NCI-H2171 (cell line): Measurements from ENCODE around the gene FUBP3.

Experiments
- DNase-seq: peaks from one replicate; lab custom pipeline; 2025; lab: John Stamatoyannopoulos, UW

Gene FUBP3

DNA sequence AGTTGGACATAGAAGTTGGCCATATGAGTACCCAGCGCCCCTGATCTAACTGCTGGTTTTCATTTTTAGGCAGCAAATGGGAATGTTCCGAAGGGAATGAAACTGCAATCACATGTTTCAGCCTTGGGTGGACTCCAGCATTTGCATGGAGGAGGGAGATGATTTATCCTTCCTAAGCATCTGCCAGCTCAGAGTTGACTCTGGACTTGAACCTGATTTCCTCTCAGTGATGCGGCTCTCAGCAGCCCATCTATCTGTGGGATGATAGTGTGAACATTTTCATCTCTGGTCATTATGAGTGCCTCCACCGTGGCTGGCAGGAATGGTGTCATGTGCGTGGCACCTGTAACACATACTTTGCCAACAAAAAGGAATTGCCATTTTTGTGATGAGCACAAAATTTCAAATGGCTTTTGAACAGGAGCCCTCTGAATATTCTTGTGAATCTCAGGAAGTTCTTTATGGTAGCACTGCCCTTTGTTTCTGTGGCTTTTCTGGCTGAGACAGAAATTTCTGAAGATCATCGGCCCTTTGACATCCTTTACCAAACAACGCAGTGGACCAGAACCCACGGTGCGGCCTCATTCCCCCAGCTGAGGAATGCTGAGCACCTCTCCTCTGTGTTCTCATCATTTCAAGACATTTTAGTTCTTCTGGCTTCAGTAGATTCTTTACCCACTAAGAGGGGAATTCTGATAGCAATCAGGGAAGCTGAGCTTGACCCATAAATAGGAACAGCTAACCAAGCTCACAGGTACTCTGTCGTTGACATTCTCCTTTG, 28.5 kb downstream of the FUBP3 start:
- no peak for DNase-seq

DNA sequence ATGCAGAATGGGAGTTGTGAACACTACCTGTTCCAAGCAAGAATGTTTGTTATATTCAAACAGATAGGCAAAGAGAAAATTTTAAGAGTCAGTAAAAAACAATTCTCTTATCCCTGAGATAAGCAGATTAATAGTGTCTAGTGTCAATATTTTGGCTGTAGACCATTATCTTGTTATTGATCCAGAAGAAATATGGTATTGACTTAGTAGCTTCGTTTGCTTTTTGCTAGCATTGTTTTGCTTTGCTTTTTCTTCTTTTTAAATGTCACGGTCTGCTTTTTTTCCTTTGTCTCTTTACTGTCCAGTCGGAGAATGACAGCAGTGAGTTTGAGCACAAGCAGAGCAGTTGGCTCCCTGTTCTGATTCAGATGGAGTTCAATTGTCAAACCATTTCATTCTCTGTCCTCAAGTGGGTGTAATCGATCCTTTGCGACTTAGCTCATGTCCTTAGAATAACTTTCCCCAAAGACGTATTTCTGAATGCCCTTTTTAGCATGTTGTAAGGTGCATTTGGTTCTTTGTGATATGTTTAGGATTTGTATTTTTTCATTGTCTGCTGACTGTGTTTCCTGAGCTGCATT, 29.3 kb downstream of the FUBP3 start:
- DNase-seq = no peak

DNA sequence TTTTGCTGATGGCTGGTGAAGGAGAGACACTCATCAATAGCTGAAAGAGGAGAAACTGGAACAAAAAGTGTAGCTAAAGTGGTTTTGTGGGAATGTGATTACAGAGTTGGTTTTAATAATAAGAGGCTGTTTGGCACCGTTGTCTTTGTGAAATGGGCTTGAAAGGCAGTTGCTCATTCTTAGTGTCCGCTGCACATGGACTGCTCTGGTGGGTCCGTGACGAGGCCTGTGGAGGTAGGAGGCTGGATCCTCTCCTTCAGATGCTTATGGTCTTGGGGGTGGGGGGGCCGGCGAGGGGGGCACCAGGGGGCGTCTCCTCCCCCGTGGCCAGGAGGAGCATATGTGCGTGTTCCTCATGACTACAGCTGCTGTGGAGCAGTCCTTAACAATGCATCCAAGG, 29.8 kb downstream of the FUBP3 start:
- no peak for DNase-seq

DNA sequence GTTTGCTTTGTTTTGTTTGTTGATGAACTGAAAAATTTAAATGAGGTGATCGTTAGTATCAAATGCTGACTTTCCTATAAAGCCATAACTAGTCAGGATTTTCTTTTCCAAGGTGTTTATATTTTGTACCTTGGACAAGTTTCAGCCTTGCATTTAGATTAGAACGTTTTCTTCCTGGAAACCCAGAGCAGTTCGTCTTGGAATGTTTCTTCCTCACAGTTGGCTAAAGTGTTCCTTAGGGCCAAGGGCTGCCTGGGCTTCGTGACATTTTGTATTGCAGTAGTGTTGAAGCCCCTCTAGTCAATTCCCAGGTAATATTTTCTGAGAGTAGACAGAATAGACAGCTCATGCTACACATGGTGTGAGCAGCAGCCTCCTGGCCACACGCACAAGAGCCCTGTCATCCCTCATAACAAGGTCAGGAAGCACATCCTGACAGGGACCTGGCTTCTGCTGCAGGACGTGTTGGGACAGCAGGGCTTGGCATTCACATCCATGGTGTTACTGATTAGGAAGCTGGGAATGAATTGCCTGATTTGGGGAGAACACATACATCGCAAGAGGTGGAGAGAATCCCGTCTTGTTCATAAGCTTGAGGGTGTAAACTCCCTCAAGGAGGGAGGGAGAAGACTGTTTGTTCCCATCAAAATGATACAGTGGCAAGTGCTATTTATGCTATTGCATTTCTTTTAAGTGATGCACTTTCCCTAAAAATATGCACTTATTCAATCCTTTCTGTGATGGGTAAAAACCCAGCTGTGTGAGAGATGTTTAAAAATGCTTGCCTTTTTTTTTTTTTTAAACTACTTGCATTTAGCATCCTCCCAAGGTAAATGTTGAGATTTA, 31.7 kb downstream of the FUBP3 start:
- DNase-seq = no peak

DNA sequence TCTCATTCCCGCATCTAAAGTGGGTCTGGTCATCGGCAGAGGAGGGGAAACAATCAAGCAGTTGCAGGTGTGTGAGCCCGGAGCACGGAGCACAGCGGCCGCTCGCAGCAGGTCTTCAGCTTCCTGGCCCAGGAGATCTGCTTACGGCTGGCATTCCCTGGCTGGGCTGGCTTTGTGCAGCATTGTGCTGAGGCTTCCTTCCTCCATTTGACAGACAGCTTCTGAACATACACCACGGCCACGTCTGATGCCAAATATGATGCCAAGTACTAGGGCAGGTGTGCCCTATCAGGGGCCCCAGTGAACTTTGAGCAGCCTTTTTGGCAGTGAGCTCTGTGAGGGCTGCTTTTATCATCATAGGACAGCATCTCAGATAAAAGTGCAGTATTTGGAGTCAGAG, 37.1 kb downstream of the FUBP3 start:
- DNase-seq = no peak

DNA sequence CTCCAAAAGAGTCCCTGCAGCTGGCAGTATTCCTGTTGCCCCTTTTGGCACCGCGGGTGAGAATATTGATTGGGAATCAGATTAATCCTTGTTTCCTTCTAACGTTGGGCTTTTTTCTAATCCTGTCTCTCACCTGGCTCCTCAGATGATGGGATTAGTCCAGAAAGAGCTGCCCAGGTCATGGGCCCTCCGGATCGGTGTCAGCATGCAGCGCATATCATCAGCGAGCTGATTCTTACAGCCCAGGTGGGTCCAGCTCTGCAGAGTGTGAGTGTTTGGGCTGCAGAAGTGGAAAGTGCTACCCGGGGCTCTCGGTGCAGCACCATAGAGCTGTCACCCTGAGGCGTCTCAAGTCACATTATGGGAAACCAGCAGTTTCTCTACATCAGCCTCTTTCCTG, 44.1 kb downstream of the FUBP3 start:
- DNase-seq = no peak

DNA sequence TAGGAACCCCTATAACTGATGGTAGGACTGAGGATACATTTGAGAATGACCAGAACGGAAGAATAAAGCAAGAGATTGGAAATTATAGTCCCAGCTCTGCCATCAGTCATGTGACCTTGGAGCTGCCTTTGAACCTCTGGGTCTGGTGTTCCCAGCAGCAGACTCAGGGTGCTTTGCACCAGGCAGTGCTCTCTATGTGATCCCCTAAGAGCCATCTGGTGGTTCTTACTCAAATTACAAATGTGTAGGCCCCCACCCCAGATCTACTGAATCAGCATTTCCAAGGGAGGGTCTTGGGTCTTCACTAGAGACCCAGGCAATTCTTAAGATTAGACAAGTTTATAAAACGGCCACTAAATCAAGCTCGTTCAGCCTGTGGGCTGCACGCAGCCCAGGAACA, 44.8 kb downstream of the FUBP3 start:
- no peak for DNase-seq

DNA sequence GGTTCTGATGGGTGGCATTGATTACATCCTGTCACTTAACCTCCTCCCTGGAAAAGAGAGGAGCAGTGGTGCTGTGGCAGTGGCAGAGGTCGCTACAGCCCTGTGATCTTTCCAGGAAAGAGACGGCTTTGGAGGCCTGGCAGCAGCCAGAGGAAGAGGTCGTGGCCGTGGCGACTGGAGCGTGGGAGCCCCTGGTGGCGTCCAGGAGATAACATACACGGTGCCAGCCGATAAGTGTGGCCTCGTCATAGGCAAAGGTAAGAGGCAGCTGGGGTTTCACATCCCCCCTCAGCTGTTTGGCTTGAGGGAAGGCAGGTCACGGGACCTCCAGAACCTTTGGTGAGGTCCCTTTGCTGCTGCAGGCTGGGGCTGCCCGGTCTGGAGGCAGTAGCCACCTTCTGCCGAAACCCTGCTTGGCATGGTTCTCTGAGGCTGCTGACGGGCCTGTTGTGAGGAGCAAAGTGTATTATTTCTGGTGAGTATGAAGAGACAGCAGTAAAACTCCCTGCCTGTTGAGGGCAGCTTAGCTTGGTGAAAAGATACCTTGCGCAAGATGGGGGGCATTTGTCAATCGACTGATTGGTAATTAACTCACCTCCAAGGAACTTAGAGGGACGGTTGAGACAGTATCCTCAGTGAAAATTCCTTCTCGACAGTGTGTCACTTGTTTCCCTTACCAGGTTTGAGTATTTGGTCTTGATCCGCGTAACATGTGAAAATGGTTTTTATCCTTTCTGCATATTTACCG, 47.0 kb downstream of the FUBP3 start:
- no peak for DNase-seq

DNA sequence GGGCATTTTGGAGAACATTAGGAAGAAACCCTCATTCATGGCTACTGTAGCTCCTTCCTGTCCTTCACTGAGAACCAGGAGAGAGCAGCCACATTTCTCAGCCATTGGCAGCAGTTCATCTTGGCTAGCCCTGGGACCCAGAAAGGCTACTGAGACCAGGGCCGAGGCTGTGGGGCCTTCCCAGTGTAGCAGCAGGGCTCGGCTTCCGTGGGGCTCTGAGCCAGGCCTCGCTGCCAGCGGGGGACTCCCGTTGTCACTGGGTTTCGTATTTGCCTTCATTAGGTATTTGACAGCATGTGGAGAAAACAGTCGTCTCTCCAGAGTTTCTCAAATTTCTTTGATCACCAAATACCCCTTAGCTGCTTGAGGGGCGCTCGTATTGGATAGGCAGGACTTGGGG, 47.7 kb downstream of the FUBP3 start:
- DNase-seq = no peak

DNA sequence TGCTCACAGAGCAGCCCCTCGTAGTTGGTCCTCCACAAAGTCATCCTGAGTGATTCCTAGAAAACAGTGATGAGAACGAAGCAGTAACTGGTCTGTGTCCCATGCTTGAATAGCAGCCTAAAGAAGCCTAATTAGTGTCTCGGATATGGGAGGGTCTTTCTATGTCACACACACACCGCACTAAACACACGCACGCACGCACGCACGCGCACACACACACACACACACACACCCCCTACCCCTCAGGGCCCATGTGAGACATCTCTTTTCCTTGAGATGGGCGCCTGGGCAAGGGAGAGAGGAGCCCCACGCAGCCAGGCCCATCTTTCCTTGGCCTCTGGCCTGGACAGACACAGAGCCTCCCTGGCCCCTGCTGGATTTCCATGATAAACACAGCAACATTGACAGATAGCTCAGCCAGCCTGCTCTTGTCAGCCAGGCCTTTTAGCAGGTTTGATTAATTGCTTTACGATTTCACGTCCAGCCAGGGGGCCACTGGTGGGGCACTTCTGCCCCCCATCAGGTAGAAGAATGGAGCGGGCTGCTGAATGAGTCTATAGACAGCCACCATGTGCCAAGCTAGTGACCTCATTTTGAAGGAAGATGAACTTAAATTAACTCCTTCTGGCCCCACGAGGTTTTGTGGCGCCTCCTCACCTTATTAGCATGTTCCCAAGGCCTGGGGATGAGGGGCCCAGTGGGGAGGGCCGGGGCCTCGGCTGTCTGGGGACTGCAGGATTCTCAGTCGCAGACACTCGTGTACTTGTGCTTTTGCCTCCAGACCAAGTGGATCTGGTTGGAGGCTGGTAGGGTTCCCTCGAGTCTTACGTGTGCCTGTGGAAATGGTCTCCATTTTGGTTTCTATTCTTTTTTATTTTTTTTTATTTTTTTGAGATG, 48.8 kb downstream of the FUBP3 start:
- DNase-seq = no peak

DNA sequence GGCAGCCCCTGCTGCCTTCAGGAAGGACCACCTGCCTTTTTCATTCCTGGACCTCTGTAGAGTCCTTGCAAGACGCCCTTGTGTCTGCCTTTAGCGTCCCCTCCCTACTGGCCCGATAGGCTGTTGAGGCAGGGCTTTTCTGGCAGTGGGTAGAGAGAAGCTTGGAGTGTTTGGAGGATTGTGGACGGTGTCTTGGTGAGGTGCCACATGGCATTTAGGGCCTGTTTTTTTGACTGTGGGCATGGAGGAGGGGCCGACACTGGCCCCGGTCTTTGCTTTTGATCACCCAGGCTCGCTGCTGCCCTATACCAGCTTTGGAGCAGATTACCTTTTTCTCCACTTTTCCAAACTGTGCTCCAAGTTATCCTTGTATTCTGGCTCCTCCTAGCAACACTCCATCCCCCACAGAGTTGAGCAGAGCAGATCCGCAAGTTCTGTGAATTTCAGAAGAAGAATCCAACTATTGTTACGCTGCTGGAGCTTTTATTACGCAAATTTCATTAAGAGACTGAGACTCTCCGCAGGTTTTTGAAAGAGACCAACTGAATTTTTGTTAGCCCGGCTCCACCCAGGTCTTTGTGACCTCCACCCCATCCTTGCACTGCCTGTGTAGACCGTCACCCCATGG, 50.2 kb downstream of the FUBP3 start:
- no peak for DNase-seq

DNA sequence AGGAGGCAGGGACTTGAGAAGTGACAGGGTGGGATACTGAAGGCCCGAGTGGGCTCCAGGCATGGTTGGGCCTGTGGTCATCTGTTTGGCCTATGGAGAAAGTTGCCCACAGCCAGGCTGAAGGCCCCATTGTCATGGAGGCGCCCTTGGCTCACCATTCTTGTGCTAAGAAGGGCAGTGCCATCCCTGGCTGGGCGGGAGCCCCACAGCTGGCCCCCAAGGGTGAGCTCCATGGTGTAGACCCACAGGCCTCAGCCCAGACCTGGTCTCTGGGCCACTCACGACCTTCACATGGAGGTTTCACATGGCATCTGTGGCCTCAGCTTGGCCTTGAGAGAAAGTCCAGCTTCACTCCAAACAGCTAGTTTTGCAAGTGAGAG, 50.7 kb downstream of the FUBP3 start:
- no peak for DNase-seq

DNA sequence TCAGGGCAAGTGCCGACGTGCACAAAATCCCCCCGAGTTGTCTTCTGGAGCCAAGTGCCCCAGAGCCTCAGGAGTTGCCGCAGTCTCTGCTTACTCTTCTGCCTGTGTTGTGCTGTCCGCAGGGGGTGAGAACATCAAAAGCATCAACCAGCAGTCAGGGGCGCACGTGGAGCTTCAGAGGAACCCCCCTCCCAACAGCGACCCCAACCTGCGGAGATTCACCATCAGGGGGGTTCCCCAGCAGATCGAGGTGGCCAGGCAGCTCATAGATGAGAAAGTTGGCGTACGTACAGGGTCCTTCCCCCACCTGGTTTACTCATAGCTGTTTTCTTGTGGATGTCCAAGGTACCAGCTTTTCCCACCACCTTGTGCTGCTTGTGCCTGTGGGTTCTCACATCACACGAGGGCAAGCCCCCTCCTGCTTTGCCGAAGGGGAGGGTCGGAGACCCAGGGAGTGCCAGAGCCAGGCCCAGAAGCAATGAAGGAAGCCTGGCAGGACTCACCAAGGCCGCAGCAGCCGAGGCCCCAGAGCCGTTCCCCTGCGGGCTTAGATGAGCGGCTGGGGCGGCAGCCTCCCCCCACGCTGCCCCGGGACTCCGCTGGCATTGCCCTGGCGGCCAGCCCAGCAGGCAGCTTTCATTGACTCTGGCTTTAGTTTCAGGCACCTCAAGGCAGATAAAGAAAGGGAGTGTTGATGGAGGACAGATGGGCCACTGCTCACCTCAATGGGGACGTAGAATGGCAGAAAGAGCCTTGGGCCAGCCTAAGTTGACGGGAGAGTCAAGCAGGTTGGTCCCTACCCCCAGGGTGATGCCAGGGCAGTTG, 51.3 kb downstream of the FUBP3 start:
- DNase-seq = no peak

DNA sequence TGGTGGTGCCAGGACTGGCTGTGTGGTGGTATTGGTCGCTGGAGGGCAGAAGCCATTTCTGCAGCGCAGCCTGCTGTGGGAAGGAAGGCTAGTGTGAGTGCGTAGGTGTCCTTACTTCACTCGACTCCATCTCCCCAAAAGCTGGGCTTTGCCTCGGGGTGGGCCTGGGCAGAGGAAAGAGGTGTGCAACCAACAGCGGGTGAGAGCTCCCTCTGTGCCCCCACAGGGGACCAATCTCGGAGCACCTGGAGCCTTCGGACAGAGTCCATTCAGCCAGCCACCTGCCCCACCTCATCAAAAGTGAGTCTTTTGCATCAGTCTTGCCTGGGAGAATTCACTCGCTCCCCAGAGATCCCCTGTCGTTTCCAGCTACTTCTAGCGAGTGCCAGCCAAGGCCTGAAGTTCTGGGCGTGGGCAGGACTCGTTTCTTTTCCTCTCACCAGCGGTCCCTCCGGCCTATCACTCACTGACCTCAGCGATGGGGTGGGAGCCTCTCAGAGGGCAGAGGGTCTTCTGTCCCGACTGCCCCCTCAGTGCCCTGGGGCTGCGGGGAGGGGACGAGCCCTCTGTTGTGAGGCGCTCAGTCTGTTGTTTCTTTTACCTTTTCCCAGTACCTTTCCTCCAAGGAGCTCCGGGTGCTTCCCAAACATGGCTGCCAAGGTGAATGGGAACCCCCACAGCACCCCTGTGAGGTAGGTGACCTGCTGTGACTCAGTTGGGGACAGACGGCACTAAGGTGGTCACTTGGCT, 52.1 kb downstream of the FUBP3 start:
- DNase-seq = no peak

DNA sequence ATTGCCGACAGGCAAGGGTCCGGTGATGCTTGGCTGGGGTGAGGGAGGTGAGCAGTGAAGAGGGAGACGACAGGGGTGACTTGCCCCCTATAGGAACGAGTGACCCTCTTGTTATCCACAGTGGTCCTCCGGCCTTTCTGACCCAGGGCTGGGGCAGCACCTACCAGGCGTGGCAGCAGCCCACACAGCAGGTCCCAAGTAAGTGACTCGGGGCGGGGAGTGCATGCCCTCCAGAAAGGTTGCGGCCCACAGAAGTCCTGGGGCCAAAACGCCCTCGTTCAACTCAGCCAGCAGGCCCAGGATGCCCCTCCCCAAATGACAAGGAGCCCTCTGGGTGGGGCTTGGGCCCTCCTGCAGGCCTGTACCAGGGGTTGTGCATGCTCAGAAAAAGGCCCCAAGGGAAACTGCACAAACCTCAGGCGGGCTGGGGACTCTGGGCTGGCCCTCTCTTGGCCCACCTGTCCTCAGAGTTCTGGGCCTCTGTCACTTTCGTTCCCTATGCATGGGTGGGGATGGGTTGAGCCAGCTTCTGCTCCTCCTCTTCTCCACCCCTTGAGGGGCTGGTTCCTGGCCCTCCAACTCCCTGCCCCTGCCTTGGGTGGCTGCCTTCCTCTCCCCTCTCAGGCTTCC, 52.8 kb downstream of the FUBP3 start:
- no peak for DNase-seq

DNA sequence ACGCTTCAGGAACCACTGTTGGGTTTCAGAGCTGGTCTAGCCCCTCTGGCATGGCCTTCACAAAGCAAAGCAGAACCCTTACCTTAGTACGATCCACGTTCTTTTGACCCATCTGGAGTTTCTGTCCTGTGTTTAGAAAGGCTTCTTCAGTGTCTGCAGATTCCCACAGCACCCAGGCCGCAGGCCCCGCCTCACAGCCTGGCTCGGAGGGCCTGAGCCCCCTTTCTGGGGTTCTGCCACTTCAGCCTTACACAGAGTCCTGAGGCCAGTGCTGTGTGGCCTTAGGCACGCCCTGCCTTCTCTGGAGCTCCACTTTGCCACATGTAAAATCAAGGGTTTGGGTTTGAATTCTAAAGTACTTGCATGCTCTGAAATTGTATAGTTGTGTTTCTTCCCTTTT, 53.5 kb downstream of the FUBP3 start:
- no peak for DNase-seq

DNA sequence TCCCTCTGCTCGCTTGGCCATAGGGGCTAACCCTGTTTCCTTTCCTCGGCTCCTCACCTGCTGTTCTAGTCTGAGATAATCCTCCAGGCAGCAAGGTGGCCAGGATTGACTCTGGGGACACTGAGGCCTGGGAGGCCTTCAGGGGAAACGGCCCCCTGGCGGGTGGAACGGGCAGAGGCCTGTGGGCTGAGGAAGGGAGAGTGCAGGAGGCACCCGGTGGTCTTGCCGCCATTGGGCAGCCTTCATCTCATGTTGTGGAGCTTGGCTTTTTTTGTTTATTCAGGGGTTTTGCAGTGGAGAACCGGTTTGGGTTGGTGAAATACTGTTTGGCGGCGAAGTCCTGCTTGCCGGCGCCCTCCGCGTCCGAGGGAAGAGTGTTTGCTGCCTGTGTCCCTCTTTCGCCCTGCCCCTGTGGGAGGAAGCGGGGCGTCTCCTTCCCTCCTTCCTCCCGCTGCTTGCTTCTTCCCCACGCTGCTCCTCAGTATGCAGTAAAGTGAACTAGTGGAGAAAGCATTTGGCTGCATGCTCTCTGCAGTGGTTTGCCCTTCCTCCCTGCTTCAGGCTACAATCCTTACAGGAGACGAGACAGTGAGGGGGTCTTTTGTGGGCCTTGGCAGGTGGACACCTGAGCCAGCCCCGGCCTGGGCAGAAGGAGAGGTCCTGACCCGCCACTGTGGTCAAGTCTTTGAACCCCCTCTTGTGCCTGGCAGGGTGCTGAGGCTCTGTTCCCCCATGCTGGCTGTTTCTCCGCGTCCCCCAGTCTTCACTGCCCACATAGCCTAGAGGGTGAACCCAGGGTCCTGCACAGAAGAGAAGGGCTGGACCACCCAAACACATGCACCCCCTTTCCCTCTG, 54.2 kb downstream of the FUBP3 start:
- DNase-seq = no peak
